ENCODE results near the gene CYP2W1.

The CYP2W1 gene

GRCh38 chr7:1019789-1020610 lies 37.0 kb downstream of the CYP2W1 start:
- H3K27me3 ChIP-seq (ENCODE audit: insufficient read depth, poor library complexity, severe bottlenecking), result no peaks in the 10 kb centered on the region
- H3K27ac ChIP-seq (ENCODE audit: poor library complexity, severe bottlenecking), result no peak overlapping the region
- H3K4me3 ChIP-seq (ENCODE audit: severe bottlenecking), result no peak overlapping the region
- no peak for TF ChIP-seq CTCF (IDR thresholded peaks at IDR 0.05; ENCODE audit: poor library complexity, severe bottlenecking)
- no peak for ATAC-seq (ENCODE audit: low read depth)
- DNase-seq (ENCODE audit: low spot score), result no peak
- H3K36me3 ChIP-seq (ENCODE audit: low read depth), result peaks cover 6% of the 10 kb centered on the region
- no peaks in the 10 kb centered on the region for H3K9me3 ChIP-seq (ENCODE audit: severe bottlenecking)
- no peaks in the 10 kb centered on the region for H3K4me1 ChIP-seq (ENCODE audit: insufficient read depth, poor library complexity, severe bottlenecking)

- H3K4me3 ChIP-seq (ENCODE audit: severe bottlenecking), result no peak overlapping the region
- peak; percentile 5 for TF ChIP-seq CTCF (IDR thresholded peaks at IDR 0.05; ENCODE audit: poor library complexity, severe bottlenecking)
- H3K27me3 ChIP-seq (ENCODE audit: insufficient read depth, poor library complexity, severe bottlenecking), result no peaks in the 10 kb centered on the region
- DNase-seq (ENCODE audit: low spot score) (no peak), ATAC-seq (ENCODE audit: low read depth) (0 out of 3 replicates have a peak, but pooled peaks have one; percentile 11)
- no peaks in the 10 kb centered on the region for H3K9me3 ChIP-seq (ENCODE audit: severe bottlenecking)
- no peaks in the 10 kb centered on the region for H3K4me1 ChIP-seq (ENCODE audit: insufficient read depth, poor library complexity, severe bottlenecking)
- H3K36me3 ChIP-seq (ENCODE audit: low read depth), result peaks cover 15% of the 10 kb centered on the region
- no peak overlapping the region for H3K27ac ChIP-seq (ENCODE audit: poor library complexity, severe bottlenecking)
Observed at GRCh38 chr7:1020849-1021251, 37.9 kb downstream of the CYP2W1 start.

DNA sequence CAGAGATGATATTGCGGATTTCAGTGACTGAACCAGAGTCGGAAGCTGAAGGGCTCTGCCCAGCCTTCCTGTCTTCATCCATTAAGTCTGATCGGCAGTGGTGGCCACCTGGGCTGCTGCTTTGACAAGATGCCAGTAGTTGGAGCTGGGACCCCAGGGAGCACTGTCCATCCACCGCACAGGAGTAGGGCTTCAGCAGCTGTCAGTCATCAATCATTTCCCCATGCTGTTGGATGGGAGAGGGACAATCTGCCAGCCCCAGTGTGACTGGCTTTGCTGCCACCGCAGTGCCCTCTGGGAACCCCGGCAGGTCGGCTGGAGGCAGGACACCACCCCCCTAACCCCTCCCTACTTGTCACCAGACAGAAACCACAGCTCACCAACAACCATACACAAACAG lies 38.4 kb downstream of the CYP2W1 start:
- no peak for DNase-seq (ENCODE audit: low spot score)
- no peaks in the 10 kb centered on the region for H3K9me3 ChIP-seq (ENCODE audit: severe bottlenecking)
- H3K4me1 ChIP-seq (ENCODE audit: insufficient read depth, poor library complexity, severe bottlenecking), result no peaks in the 10 kb centered on the region
- ATAC-seq (ENCODE audit: low read depth), result no peak
- peaks cover 20% of the 10 kb centered on the region for H3K36me3 ChIP-seq (ENCODE audit: low read depth)
- no peaks in the 10 kb centered on the region for H3K27me3 ChIP-seq (ENCODE audit: insufficient read depth, poor library complexity, severe bottlenecking)
- H3K27ac ChIP-seq (ENCODE audit: poor library complexity, severe bottlenecking), result no peak overlapping the region
- no peak for TF ChIP-seq CTCF (IDR thresholded peaks at IDR 0.05; ENCODE audit: poor library complexity, severe bottlenecking)
- H3K4me3 ChIP-seq (ENCODE audit: severe bottlenecking), result no peak overlapping the region

GRCh38 chr7:1021931-1022330 lies 39.0 kb downstream of the CYP2W1 start:
- H3K27me3 ChIP-seq (ENCODE audit: insufficient read depth, poor library complexity, severe bottlenecking), result no peaks in the 10 kb centered on the region
- H3K4me3 ChIP-seq (ENCODE audit: severe bottlenecking), result no peak overlapping the region
- ATAC-seq (ENCODE audit: low read depth) (no peak), DNase-seq (ENCODE audit: low spot score) (no peak)
- no peak for TF ChIP-seq CTCF (IDR thresholded peaks at IDR 0.05; ENCODE audit: poor library complexity, severe bottlenecking)
- no peak overlapping the region for H3K27ac ChIP-seq (ENCODE audit: poor library complexity, severe bottlenecking)
- H3K9me3 ChIP-seq (ENCODE audit: severe bottlenecking), result no peaks in the 10 kb centered on the region
- H3K4me1 ChIP-seq (ENCODE audit: insufficient read depth, poor library complexity, severe bottlenecking), result no peaks in the 10 kb centered on the region
- H3K36me3 ChIP-seq (ENCODE audit: low read depth), result peaks cover 25% of the 10 kb centered on the region

GRCh38 chr7:1022356-1022755 lies 39.4 kb downstream of the CYP2W1 start:
- no peaks in the 10 kb centered on the region for H3K9me3 ChIP-seq (ENCODE audit: severe bottlenecking)
- TF ChIP-seq CTCF (IDR thresholded peaks at IDR 0.05; ENCODE audit: poor library complexity, severe bottlenecking), result no peak
- H3K4me1 ChIP-seq (ENCODE audit: insufficient read depth, poor library complexity, severe bottlenecking), result no peaks in the 10 kb centered on the region
- H3K27ac ChIP-seq (ENCODE audit: poor library complexity, severe bottlenecking), result no peak overlapping the region
- no peaks in the 10 kb centered on the region for H3K27me3 ChIP-seq (ENCODE audit: insufficient read depth, poor library complexity, severe bottlenecking)
- DNase-seq (ENCODE audit: low spot score) (no peak), ATAC-seq (ENCODE audit: low read depth) (no peak)
- peaks cover 25% of the 10 kb centered on the region for H3K36me3 ChIP-seq (ENCODE audit: low read depth)
- no peak overlapping the region for H3K4me3 ChIP-seq (ENCODE audit: severe bottlenecking)

All from RWPE2 (cell line).